ENCODE results near the gene GRID1. TPM values are rescaled to one million over a fixed set of nuclear protein-coding genes. Genes with fewer than 3 reads are reported as not detected.

The GRID1 gene
- total RNA-seq, 1 experiment from 2014 or later, result not detected

DNA sequence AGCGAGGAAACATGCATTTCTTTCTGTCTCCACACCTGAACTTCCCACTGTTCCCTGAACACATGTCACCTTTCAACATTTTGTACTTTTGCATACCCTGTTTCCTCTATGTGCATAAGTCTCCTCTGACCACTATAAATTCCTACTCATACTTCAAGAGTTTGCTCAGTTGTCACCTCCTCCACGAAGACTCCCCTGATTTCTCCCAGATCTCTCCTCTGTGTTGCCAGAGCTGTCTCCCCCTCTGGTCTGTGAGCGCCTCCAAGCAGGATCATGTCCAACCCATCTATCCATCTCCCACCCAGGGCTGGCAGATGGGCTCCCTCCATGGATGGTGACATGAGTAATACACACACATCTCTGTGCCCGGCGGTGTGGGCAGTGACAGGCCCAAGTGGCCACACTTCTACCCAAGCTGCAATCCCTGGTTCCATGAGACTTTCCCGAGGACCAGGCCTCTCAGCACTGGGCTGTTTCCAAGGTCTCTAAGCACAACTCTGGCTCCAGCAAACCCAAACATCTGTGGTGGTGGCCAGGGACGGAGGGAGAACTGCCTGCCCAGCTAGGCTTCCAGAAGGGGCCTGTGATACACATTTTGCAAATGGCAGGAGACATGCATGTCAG lies 135.9 kb downstream of the GRID1 start:
- DNase-seq (ENCODE audit: low read depth), result no peak

DNA sequence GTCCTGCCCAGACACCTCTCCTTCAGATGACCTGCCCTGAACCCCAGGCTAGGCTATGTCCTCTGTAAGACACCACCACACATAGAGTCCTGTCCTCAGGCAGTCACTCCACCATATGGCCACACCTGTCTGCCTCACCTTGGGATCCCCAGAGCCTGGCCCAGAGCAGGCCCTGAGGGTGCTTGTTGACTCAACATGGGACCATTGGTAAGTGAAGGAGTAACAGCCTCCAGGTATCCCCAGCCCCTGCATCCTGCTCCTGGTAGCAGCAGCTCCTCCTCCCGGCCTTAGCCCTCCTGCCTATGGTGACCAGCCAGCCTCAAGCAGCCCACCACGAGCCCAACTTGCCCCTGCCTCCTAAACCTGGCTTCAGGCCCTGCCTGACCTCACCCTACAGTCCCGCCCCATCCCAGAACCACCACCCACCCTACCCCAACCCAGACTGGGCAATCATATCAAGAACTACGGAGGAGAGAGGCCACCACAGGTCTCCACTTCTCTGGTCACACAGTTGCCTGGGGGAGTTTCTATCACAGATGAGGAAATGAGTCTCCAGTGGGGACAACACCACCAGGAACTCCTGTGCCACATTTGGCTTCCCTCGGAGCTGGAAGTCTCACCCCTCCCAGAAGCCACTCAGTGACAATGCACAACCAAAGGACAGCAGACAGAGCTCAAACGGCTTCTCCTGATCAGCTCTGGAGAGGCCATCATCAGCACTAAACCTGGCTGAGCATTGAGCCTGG lies 136.6 kb downstream of the GRID1 start:
- no peak for DNase-seq (ENCODE audit: low read depth)

DNA sequence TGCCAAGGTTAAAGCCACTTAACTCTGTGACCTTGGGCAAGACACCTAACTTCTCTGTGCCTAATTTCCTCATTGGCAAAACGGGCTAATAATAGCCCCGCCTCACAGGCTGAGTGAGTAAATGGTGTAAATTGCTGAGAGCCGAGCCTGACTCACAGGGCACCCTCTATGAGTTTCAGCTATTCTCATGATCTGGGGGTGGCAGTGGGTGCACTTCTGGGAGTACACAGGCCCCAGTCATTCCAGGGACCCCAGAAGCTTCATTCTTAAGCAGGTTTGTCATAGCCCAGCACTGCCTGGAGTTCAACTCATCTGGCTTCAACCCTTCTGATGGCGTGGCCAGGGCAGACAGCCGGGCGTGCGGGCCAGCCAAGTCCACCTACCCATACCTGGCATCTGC lies 137.2 kb downstream of the GRID1 start:
- DNase-seq (ENCODE audit: low read depth), result no peak

DNA sequence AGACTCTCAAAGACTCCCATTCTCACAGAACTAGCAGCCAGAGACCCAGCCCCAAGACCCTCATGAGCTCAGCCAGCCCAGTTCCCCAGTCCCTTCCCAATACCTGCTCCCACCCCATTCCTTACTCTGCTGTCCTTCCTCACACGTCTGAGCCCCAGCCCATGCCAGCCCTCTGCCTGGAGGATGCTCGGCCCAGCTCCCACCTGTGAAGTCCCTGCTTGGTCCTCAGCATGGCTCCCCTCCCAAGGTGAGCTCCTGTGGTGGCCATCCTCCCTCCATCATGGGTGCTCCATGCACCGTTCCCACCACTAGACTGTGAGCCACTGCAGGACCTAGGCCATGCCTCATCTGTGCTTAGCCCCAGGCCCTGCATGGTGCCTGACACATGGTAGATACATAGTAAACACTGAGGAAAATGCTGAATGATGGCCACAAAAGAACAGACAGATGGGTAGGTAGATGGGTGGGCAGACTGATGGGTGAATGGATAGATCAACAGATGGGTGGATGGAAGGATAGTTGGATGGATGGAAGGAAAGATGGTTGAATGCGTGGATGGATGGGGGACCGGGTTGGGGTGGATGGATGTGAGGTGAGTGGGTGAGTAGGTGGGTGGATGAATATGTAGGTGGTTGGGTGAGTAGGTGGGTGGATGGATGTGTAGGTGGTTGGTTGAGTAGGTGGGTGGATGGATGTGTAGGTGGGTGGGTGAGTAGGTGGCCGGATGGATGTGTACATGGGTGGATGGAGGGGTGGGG lies 138.9 kb downstream of the GRID1 start:
- DNase-seq (ENCODE audit: low read depth), result no peak

DNA sequence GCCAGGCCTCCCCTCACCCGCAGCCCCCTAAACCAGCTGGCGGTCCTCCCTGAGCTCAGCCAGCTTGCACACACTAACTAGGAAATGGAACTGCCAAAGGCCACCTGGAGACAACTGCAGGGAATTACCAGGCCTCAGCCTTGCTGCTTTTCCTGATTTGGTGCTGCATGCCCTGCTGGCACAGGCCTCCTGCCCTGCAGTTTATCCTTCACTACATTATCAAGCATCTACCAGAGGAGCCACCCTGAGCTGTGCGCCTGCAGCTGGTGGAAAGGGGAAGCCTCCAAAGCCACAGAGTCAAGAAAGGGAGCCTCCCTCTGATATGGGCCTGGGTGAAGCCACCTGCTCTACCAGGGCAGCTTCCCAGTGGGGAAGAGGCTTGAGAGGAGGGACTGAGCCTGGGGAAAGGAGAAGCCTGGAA lies 139.8 kb downstream of the GRID1 start:
- no peak for DNase-seq (ENCODE audit: low read depth)

DNA sequence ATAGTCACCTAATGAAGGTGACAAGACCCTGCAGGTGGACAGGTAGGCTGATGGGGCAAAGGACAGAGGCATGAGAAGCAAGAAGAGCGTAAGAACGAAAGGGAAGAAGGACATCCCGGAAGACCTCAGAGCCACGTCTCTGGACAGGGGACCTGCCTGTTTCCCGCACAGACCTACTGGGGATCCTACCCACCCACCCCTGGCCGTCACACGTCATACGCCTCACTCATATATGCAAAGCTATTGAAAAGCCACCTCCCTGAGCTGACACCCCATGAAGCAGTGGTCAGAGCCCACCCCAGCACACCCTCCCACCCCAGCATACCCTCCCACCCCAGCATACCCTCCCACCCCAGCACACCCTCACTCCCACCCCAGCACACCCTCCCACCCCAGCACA lies 140.6 kb downstream of the GRID1 start:
- no peak for DNase-seq (ENCODE audit: low read depth)

DNA sequence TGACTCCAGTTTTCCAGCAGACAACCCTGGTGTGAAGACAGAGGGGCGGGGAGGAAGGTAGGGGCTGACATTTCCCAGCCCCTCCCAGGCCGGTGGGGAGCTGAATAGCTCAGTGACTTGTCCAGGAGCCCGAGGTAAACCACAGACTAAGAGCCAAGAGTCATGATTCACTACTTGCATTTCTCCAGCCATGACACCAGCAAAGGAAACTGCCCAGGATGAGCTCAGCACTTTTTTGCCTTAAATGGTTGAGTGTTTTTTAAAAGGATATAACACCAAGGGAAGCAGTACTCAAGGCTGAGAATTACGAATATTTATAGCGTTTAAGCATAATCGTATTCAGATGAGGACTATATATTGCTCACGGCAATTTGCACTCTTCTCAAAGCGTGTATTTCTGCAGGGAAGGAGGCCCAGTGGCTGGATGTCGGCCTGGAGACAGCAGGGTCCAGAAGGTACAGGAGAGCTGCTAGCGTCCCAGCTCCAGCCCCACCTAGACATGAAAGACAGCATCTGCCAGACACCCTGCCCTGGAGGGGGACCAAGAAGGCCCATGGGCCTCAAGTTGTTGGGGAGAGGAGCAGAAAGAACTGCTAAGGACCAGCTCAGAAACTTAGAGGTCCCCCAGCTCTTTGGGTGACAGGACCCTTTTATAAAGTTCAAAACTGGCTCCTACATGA lies 141.4 kb downstream of the GRID1 start:
- DNase-seq (ENCODE audit: low read depth), result peak; percentile 84

DNA sequence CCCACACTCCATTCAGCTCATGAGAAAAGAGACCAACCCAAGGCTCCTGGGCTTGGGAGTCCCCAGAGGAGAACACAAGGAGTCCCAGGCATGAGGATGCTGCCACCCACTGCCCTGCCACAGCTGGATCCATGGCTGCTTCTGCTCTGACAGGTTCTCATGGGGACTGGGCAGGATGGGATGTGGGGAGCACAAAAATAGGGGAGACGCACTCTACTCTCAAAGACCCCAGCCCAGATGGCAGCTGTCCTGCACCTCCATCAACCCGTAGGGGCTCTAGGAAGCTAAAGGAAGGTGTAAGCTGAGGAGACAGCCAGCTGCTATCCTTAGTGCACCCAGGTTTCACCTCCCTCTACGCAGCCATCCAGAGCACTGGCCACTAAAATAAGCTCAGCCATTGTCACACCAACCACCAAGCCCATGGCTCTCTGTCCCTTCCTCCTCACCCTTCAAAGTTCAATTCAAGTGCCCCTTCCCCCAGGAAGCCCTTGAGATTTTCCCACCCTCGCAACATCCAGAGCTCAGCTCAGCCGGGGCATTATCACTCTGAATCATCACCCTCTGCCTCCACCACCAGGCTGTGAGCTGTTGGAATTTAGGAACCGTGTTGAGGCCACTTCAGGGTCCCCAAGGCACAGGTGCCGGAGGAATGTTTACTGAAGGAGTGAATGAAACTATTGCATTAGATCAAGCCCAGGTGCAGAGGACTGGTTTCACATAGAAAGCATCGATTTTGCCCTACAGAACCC lies 142.1 kb downstream of the GRID1 start:
- peak; percentile 19 for DNase-seq (ENCODE audit: low read depth)

DNA sequence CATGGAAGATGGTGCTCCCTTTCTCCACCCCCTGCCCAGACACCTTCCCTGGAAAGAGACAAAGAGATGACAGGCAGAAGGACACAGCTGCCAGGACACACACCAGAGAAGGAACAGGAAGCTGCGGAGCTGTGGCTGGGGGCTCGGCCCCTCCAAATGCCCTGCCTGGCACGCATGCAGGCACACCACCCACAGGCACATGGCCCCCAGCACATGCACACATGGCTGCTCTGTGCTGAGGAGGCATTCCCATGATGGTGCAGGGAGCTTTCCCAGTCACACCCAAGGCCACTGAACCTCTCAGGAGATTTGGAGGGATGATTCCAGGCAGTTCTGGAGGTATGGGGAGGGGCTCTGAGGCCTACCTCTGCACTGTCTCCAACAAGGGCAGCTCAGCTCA lies 143.3 kb downstream of the GRID1 start:
- DNase-seq (ENCODE audit: low read depth), result no peak

DNA sequence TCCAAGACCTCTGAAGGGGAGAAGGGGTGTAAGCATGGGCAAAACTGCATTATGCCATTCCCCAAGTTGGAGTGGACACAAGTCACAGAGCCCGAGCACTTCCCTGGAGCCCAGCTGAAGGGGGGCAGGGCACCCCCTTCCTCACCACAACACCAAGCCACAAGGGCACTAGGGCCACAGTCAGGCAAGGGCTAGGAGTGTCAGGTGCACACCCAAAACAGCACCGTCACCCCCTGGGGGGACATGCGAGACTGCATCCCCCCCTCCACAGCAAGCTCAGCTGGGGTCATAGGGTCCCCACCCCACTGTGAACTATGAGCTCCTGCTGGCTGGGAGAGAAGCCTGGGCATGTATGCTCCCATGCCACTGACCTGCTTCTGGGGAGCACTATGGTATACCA lies 143.9 kb downstream of the GRID1 start:
- DNase-seq (ENCODE audit: low read depth), result no peak

DNA sequence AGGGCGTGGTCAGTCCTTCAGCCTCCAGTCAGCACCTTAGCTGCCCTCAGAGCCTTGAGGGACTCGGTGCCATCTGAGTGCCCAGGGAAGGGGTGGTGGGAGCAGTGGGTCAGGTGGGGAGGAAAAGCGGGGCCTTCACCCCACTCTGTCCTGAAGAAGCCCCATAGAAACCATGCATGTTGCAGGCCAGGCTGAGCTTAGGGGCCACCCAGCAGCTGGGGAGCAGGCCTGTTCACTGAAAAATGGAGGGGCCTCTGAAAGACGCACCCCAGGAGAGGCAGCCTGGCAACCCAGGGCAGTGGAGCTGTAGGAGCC lies 144.3 kb downstream of the GRID1 start:
- no peak for DNase-seq (ENCODE audit: low read depth)

DNA sequence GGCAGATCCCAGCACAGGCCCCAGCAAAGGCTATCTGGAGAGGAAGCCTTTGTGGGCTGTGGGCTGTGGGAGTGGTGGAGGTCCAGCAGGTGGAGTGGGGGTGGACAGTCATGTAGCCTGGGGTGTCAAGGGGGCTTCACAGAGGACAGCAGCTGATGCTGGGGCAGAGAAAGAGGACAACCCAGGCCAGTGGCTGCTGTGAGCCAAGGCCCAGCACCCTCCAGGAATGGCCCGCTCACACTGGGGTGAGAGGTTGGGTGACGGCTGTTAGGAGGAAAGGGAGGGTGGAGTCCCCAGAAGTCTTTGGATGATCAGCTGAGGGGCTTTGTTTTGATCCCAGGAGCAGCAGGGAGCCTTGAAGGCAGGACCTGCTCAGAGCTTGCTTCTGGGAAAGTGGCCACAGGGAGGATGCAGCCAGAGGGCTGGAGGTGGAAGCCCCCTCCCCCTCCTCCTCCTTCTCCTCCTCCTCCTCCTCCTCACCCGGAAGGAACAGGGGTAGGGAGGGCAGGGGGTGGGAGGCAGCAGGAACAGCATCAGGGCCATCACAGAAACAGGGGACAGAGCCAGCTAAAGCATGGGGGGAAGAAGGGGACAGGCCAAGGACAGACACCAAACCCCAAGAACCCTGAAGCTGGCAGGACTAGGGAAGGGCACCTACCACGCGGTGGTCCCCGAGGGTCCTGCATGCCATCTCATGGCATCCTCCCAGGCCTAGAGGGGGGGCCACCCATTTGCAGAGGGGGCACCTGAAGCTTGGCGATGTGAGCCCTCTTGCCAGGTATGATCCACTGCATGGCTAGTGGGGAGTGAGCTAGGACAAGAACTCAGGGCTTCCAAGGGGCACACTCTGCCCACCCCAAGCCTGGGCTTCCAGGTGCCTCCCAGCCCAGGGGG lies 144.9 kb downstream of the GRID1 start:
- DNase-seq (ENCODE audit: low read depth), result no peak

DNA sequence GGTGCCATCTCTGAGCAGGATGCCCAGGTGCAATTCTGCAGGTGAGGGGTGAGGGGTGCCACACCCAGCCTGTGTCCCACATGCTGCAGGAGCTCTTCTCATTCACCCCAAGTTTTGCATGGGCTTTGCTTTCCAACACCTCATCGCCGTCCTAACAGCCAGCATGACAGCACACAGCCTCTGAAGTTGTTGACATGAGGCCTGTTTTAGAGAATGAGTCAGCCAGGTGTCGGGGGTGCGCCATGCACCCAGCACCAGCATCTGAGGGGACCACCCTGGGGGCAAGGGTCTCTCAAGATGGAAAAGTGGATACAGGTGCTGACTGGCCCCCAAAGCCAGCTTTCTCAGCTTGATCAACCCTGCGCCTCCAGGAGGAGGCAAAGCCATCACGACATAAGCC lies 146.0 kb downstream of the GRID1 start:
- DNase-seq (ENCODE audit: low read depth), result no peak

DNA sequence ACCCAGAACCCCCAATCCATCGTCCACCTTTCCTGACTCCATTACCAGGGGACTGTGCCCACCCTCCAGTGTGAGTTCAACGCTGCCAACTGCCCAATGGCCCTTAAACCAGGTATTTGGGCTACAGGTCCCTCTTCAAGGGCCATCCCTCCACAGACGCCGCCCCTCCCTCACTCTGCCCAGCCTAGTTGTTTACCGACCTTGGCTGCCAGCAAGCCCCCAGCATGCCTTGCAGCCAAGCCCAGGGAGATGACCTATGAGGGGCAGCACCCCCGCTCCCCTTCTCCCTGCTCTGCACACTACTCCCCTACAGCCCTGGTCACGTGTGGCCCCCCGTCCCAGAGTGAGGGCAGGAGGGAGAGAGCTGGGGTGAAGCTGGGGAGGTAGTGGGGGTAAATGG lies 147.3 kb downstream of the GRID1 start:
- no peak for DNase-seq (ENCODE audit: low read depth)

DNA sequence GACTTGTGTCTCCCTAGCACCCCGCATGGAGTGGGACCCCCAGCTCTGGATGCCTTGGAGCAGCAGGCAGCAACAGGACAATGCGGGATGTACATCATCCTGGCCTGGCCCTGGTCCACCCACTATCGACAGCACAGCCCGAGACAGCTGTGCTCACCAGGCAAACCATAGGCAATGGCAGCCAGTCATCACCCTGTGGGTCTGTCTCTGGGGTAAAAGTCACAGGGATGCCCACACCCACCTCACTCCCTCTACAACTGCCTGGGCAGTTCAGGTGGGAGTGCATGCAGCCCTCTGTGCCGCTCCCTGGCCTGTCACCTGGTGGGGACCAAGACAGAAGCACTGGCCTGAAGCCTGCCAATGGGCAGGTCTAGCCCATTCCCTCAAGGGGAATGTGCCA lies 147.8 kb downstream of the GRID1 start:
- no peak for DNase-seq (ENCODE audit: low read depth)

DNA sequence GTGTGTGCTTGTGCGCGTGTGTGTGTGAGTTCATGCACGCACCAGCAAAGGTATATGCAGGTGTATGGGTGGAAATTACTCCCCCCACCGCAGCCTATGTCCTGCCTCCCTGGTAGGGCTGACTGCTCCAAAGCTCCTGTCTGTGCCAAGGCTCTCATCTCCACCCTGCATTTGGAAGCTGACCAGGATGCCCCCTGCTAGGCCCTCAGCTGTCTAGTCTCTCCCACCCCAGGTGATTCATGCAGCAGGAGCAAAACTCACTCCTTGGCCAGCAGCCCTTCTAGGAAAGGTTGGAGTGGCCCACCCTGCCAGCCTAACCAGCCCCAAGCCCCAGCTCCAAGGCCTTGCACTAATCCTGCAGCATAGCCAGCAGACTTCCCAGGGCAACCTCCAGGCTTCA lies 148.4 kb downstream of the GRID1 start:
- DNase-seq (ENCODE audit: low read depth), result no peak

DNA sequence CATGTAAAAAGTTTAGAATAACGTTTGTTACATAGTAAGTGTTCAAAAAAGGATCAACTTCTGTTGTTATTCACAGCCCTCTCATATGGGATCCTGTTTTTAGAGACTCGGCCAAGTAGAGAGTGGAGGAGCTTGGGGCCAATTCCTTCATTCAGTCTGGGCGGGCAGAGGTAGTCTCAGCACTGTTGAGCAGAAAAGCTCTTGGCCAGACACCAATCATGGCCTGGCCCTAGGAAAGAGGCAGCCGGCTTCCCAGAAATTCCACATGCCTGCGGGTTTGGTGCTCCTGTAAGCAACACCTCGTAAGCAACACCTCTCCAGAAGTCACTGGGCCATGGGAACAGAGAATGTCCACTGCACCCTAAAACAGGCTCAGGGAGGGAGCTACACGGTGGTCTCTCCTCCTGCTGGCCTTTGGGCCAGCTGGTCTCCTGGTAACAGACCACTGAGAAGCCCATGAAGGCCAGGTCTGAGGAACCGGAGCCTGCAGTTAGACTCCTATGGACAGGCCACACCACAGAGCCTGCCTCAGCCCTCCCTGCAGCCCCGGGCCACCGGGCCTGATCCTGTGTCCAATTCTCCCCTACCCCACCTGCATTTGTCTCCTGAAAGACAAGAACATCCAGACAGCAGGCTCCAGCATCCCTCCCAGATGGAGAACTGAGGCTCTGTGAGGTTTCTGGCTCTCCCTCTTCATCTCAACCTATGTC lies 149.1 kb downstream of the GRID1 start:
- no peak for DNase-seq (ENCODE audit: low read depth)

DNA sequence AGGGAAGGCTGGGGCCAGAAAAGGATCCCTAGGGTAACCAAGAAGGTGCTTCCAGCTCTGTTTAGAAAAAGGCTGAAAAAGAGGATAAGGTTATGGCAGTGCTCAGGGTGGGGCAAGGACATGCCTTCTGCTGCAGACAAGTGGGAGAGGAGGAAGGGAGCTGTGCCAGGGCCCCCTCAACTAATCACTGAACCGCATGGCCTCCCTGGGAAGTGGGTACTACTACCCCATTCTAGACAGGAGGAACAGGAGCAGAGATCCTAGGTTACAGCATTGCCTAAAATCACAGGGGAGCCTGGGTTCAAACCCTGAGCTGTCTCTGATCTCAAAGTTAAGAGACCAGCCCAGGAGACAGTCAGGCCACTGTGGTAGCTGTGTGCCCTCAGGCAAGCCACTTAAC lies 149.7 kb downstream of the GRID1 start:
- no peak for DNase-seq (ENCODE audit: low read depth)

DNA sequence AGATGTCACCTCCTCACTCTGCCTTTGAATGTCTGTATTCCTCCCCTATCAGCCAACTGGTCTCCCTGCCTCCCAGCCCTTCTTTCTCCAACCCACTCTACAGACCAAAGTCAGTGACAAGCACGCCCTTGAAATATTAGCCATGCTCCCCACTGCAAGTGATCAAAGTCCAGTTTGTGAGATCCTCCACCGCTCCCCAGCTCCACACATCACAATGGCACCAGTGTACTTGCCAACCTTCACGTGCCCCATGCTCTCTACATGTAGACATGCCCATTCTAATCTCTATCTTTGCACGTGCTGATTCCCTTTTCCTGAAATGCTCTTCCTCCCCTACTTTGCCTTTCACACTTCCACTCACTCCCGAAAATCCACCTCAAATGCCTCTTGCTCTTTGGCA lies 150.9 kb downstream of the GRID1 start:
- no peak for DNase-seq (ENCODE audit: low read depth)

DNA sequence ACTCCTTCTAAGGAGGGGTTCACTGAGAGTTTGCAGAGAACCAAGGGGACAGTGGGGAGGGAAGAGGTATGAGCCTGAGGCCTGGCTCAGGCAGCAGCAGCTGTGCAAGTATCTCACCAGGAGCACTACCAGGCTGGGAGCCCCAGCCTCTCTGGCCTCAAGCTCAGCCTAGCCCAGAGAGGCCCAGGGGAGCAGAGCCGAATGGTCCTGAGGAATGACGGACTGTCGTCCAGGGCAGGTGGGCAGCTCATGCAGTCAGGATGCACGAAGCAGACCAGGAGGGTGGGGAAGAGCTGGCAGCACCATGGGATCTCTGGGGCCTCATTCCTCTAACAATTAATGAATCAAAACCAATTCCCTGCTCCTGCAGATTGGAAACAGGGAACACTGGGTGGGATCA lies 151.5 kb downstream of the GRID1 start:
- no peak for DNase-seq (ENCODE audit: low read depth)

Measured in M059J (cell line).